OCI-LY7 (cell line): ENCODE measurements around the gene ZPR1.

Experiments used
- CTCF ChIP-seq: fragments of 200-600 bp; sonication (generic); conservative IDR thresholded peaks from 2 replicates; pipeline ENCODE4 v1.5.1; 2014; ENCODE audit warnings: mild to moderate bottlenecking, antibody characterized with exemption, low read length, moderate library complexity, mixed read lengths
- EZH2phosphoT487 ChIP-seq: fragments of 200-600 bp; sonication (generic); IDR thresholded peaks from 2 replicates; pipeline ENCODE4 v1.6.1; 2018; ENCODE audit warnings: low read depth, borderline replicate concordance, mild to moderate bottlenecking, mixed run types, antibody characterized with exemption, low read length, moderate library complexity, mixed read lengths

- TF ChIP-seq CTCF = no peak
- TF ChIP-seq EZH2phosphoT487 = no peak
Observed at GRCh38 chr11:116738975-116739374, 48.8 kb downstream of the ZPR1 start.
